Activated CD4-positive, alpha-beta memory T cell treated with anti-CD3 and anti-CD28 coated beads, Interleukin-2, amount 10 ng/mL, durations not matched to agents 7 days and 5 days (primary cell): ENCODE results near the gene ACADSB. TPM values are rescaled to one million over a fixed set of nuclear protein-coding genes. Genes with fewer than 3 reads are reported as not detected.

Experiments used
- CTCF ChIA-PET: fragments of 350-600 bp; sonication (Branson Sonifier 250); formaldehyde crosslinking; loops from one replicate; lab custom pipeline; 2021; ENCODE audit warnings: antibody characterized with exemption, inconsistent platforms; lab: Charles Lee
- POLR2A ChIA-PET: fragments of 350-600 bp; sonication (Branson Sonifier 250); formaldehyde crosslinking; loops from one replicate; lab custom pipeline; 2021; ENCODE audit warnings: antibody characterized with exemption; lab: Charles Lee
- DNase-seq: peaks from one replicate; pipeline ENCODE4 v3.0.0-alpha.2; 2020
- H3K27ac Mint-ChIP-seq: one replicate; pipeline ENCODE4 v1.8.0; 2021; ENCODE audit warnings: mild to moderate bottlenecking, mixed read lengths
- H3K27me3 Mint-ChIP-seq: one replicate; pipeline ENCODE4 v1.8.0; 2021; ENCODE audit warnings: mixed read lengths
- H3K36me3 Mint-ChIP-seq: one replicate; pipeline ENCODE4 v1.8.0; 2021; ENCODE audit warnings: low read depth, mixed read lengths
- H3K4me1 Mint-ChIP-seq: one replicate; pipeline ENCODE4 v1.8.0; 2021; ENCODE audit warnings: mixed read lengths
- H3K4me3 Mint-ChIP-seq: one replicate; pipeline ENCODE4 v1.8.0; 2021; ENCODE audit warnings: mild to moderate bottlenecking, mixed read lengths
- H3K9me3 Mint-ChIP-seq: one replicate; pipeline ENCODE4 v1.8.0; 2021; ENCODE audit warnings: mixed read lengths
- total RNA-seq, 2 experiments: library from RNA; stranded (reverse); gene quantifications; one replicate each; pipeline ENCODE4 v1.2.3, GENCODE V29; 2021

The ACADSB gene
- total RNA-seq, 2 experiments from 2014 or later, result 21.2 to 21.7 TPM

GRCh38 chr10:122990278-122990677, 18.5 kb upstream of the ACADSB start:
- Mint-ChIP-seq H3K27me3 (no peaks in the 10 kb centered on the region), H3K4me1 (no peaks in the 10 kb centered on the region), H3K27ac (no peak overlapping the region), H3K4me3 (no peak overlapping the region), H3K9me3 (no peaks in the 10 kb centered on the region), H3K36me3 (peaks cover 23% of the 10 kb centered on the region)
- DNase-seq, result no peak
- POLR2A ChIA-PET, result interaction anchor here (2.9 kb wide), 1 partner anchor 10 kb away, joined by 11 read pairs; the partner anchor contains the start of gene PSTK
- CTCF ChIA-PET, result interaction anchor here (1.2 to 2.5 kb wide), 2 partner anchors 10 to 341 kb away, joined by 3 to 13 read pairs; partner anchors contain the start of gene PSTK

GRCh38 chr10:122992031-122992585, 16.7 kb upstream of the ACADSB start:
- H3K9me3 Mint-ChIP-seq, result no peaks in the 10 kb centered on the region
- ChIA-PET CTCF (interaction anchor here (2.5 kb wide), 1 partner anchor 12 kb away, joined by 13 read pairs; the partner anchor contains the start of gene PSTK), POLR2A (no interaction called here)
- H3K4me1 Mint-ChIP-seq, result no peaks in the 10 kb centered on the region
- peaks cover 34% of the 10 kb centered on the region for H3K36me3 Mint-ChIP-seq
- H3K4me3 Mint-ChIP-seq, result no peak overlapping the region
- H3K27ac Mint-ChIP-seq, result no peak overlapping the region
- no peak for DNase-seq
- no peaks in the 10 kb centered on the region for H3K27me3 Mint-ChIP-seq

- Mint-ChIP-seq H3K4me3 (no peak overlapping the region), H3K9me3 (no peaks in the 10 kb centered on the region), H3K27ac (no peak overlapping the region), H3K4me1 (peaks cover 3% of the 10 kb centered on the region), H3K27me3 (no peaks in the 10 kb centered on the region), H3K36me3 (peaks cover 39% of the 10 kb centered on the region)
- ChIA-PET POLR2A (no interaction called here), CTCF (no interaction called here)
- no peak for DNase-seq
Observed at GRCh38 chr10:122993797-122994336, 14.9 kb upstream of the ACADSB start.

- ChIA-PET POLR2A (interaction anchor here (1.0 kb wide), 1 partner anchor 15 kb away, joined by 4 read pairs; no protein-coding TSS in a partner anchor), CTCF (no interaction called here)
- Mint-ChIP-seq H3K27me3 (no peaks in the 10 kb centered on the region), H3K4me1 (peaks cover 15% of the 10 kb centered on the region), H3K27ac (no peak overlapping the region), H3K9me3 (no peaks in the 10 kb centered on the region), H3K4me3 (no peak overlapping the region), H3K36me3 (peaks cover 36% of the 10 kb centered on the region)
- no peak for DNase-seq
Observed at GRCh38 chr10:122995936-122996335, 12.9 kb upstream of the ACADSB start.

GRCh38 chr10:122997864-122998263, 10.9 kb upstream of the ACADSB start:
- H3K9me3 Mint-ChIP-seq, result no peaks in the 10 kb centered on the region
- ChIA-PET POLR2A (interaction anchor here (1.3 to 3.6 kb wide), 2 partner anchors 10 to 156 kb away, joined by 3 to 20 read pairs; partner anchors contain the start of genes ACADSB, BUB3 and IKZF5), CTCF (interaction anchor here (1.2 kb wide), 1 partner anchor 8 kb away, joined by 4 read pairs; no protein-coding TSS in a partner anchor)
- H3K36me3 Mint-ChIP-seq, result peaks cover 36% of the 10 kb centered on the region
- H3K27ac Mint-ChIP-seq, result no peak overlapping the region
- no peaks in the 10 kb centered on the region for H3K27me3 Mint-ChIP-seq
- DNase-seq, result no peak
- peaks cover 15% of the 10 kb centered on the region for H3K4me1 Mint-ChIP-seq
- H3K4me3 Mint-ChIP-seq, result no peak overlapping the region

- ChIA-PET POLR2A (interaction anchor here (1.3 to 3.6 kb wide), 2 partner anchors 9 to 156 kb away, joined by 3 to 20 read pairs; partner anchors contain the start of genes ACADSB, BUB3 and IKZF5), CTCF (interaction anchor here (0.8 to 1.6 kb wide), 3 partner anchors 8 to 18 kb away, joined by 4 to 10 read pairs (median 4); partner anchors contain the start of gene PSTK)
- Mint-ChIP-seq H3K27ac (no peak overlapping the region), H3K4me3 (no peak overlapping the region), H3K36me3 (peaks cover 36% of the 10 kb centered on the region), H3K4me1 (peaks cover 15% of the 10 kb centered on the region), H3K27me3 (no peaks in the 10 kb centered on the region), H3K9me3 (no peaks in the 10 kb centered on the region)
- no peak for DNase-seq
Observed at GRCh38 chr10:122998360-122998917, 10.4 kb upstream of the ACADSB start.

- Mint-ChIP-seq H3K27ac (no peak overlapping the region), H3K27me3 (no peaks in the 10 kb centered on the region), H3K36me3 (peaks cover 33% of the 10 kb centered on the region), H3K9me3 (no peaks in the 10 kb centered on the region), H3K4me1 (peaks cover 15% of the 10 kb centered on the region), H3K4me3 (no peak overlapping the region)
- CTCF ChIA-PET, result interaction anchor here (0.8 to 1.6 kb wide), 2 partner anchors 9 to 18 kb away, joined by 4 to 10 read pairs; partner anchors contain the start of gene PSTK
- POLR2A ChIA-PET, result interaction anchor here (3.6 kb wide), 1 partner anchor 9 kb away, joined by 20 read pairs; the partner anchor contains the start of genes ACADSB and IKZF5
- DNase-seq, result no peak
Observed at GRCh38 chr10:122998934-122999333, 9.9 kb upstream of the ACADSB start.

GRCh38 chr10:122999347-122999746, 9.5 kb upstream of the ACADSB start:
- ChIA-PET POLR2A (interaction anchor here (0.8 to 3.6 kb wide), 2 partner anchors 9 to 19 kb away, joined by 5 to 20 read pairs; partner anchors contain the start of genes ACADSB, IKZF5 and PSTK), CTCF (interaction anchor here (0.8 to 1.6 kb wide), 2 partner anchors 8 to 19 kb away, joined by 4 to 10 read pairs; partner anchors contain the start of gene PSTK)
- Mint-ChIP-seq H3K4me1 (peaks cover 15% of the 10 kb centered on the region), H3K4me3 (no peak overlapping the region), H3K36me3 (peaks cover 29% of the 10 kb centered on the region), H3K9me3 (no peaks in the 10 kb centered on the region), H3K27me3 (no peaks in the 10 kb centered on the region), H3K27ac (no peak overlapping the region)
- DNase-seq, result no peak

GRCh38 chr10:123000155-123000554, 8.7 kb upstream of the ACADSB start:
- H3K4me3 Mint-ChIP-seq, result no peak overlapping the region
- H3K27me3 Mint-ChIP-seq, result no peaks in the 10 kb centered on the region
- H3K4me1 Mint-ChIP-seq, result peaks cover 15% of the 10 kb centered on the region
- POLR2A ChIA-PET, result interaction anchor here (0.8 to 3.6 kb wide), 2 partner anchors 8 to 20 kb away, joined by 5 to 20 read pairs; partner anchors contain the start of genes ACADSB, IKZF5 and PSTK
- H3K27ac Mint-ChIP-seq, result no peak overlapping the region
- no peaks in the 10 kb centered on the region for H3K9me3 Mint-ChIP-seq
- DNase-seq, result no peak
- CTCF ChIA-PET, result interaction anchor here (1.6 kb wide), 1 partner anchor 20 kb away, joined by 10 read pairs; the partner anchor contains the start of gene PSTK
- H3K36me3 Mint-ChIP-seq, result peaks cover 23% of the 10 kb centered on the region

GRCh38 chr10:123001370-123001769, 7.4 kb upstream of the ACADSB start:
- H3K9me3 Mint-ChIP-seq, result no peaks in the 10 kb centered on the region

GRCh38 chr10:123004298-123004697, 4.5 kb upstream of the ACADSB start:
- Mint-ChIP-seq H3K4me1 (peaks cover 35% of the 10 kb centered on the region), H3K36me3 (peaks cover 7% of the 10 kb centered on the region), H3K27ac (no peak overlapping the region), H3K4me3 (no peak overlapping the region), H3K9me3 (no peaks in the 10 kb centered on the region), H3K27me3 (no peaks in the 10 kb centered on the region)
- CTCF ChIA-PET, result no interaction called here
- DNase-seq, result no peak
- POLR2A ChIA-PET, result no interaction called here

More at GRCh38 chr10:123001370-123001769, 7.4 kb upstream of the ACADSB start:
- ChIA-PET CTCF (no interaction called here), POLR2A (no interaction called here)
- Mint-ChIP-seq H3K4me1 (peaks cover 22% of the 10 kb centered on the region), H3K27me3 (no peaks in the 10 kb centered on the region), H3K4me3 (no peak overlapping the region), H3K36me3 (peaks cover 15% of the 10 kb centered on the region), H3K27ac (no peak overlapping the region)
- no peak for DNase-seq

- Mint-ChIP-seq H3K27ac (peak overlapping the region; percentile 91), H3K4me3 (peak overlapping the region; percentile 93), H3K27me3 (no peaks in the 10 kb centered on the region), H3K9me3 (no peaks in the 10 kb centered on the region), H3K4me1 (peaks cover 41% of the 10 kb centered on the region), H3K36me3 (peaks cover 11% of the 10 kb centered on the region)
- ChIA-PET CTCF (interaction anchor here (1.0 to 4.3 kb wide), 4 partner anchors 9 to 36 kb away, joined by 4 to 29 read pairs (median 6); partner anchors contain the start of gene PSTK), POLR2A (interaction anchor here (0.9 to 4.4 kb wide), 12 partner anchors 9 to 233 kb away, joined by 3 to 49 read pairs (median 6); partner anchors contain the start of genes BUB3, C10orf88, FAM24B and PSTK)
- DNase-seq, result peak; percentile 52
Observed at GRCh38 chr10:123007558-123008354, 1.1 kb upstream of the ACADSB start.
